ENCODE measurements around the gene TOMT.

Gene TOMT

GRCh38 chr11:72154816-72155215 lies 49.1 kb downstream of the TOMT start:
- no peak for TF ChIP-seq CTCF (IDR thresholded peaks at IDR 0.05; ENCODE audit: unreplicated experiment in 3 of 3)
- no peaks in the 10 kb centered on the region for H3K4me1 Mint-ChIP-seq

GRCh38 chr11:72155751-72156150 lies 50.0 kb downstream of the TOMT start:
- Mint-ChIP-seq H3K27ac (no peak overlapping the region), H3K4me1 (no peaks in the 10 kb centered on the region), H3K4me3 (no peak overlapping the region), H3K27me3 (ENCODE audit: low read depth) (peaks cover 9% of the 10 kb centered on the region), H3K36me3 (ENCODE audit: low read depth) (no peaks in the 10 kb centered on the region), H3K9me3 (no peaks in the 10 kb centered on the region)
- no peak for TF ChIP-seq CTCF (IDR thresholded peaks at IDR 0.05; ENCODE audit: unreplicated experiment in 3 of 3)

More at GRCh38 chr11:72154816-72155215, 49.1 kb downstream of the TOMT start:
- Mint-ChIP-seq H3K27ac (no peak overlapping the region), H3K27me3 (ENCODE audit: low read depth) (peaks cover 3% of the 10 kb centered on the region), H3K4me3 (no peak overlapping the region), H3K36me3 (ENCODE audit: low read depth) (no peaks in the 10 kb centered on the region), H3K9me3 (no peaks in the 10 kb centered on the region)

GRCh38 chr11:72157131-72157530 lies 51.4 kb downstream of the TOMT start:
- peaks cover 9% of the 10 kb centered on the region for H3K27me3 Mint-ChIP-seq (ENCODE audit: low read depth)
- no peaks in the 10 kb centered on the region for H3K9me3 Mint-ChIP-seq
- no peak for TF ChIP-seq CTCF (IDR thresholded peaks at IDR 0.05; ENCODE audit: unreplicated experiment in 3 of 3)
- no peaks in the 10 kb centered on the region for H3K36me3 Mint-ChIP-seq (ENCODE audit: low read depth)
- no peak overlapping the region for H3K27ac Mint-ChIP-seq
- H3K4me3 Mint-ChIP-seq: no peak overlapping the region
- H3K4me1 Mint-ChIP-seq: no peaks in the 10 kb centered on the region
